HG03025 (cell line): ENCODE data around the gene INTS7.
A peak's percentile ranks its signal among the peaks of the same experiment; 100 is the strongest.
"Not testable (repeated sequence)": the region's sequence is repeated elsewhere in the genome, so short reads cannot be mapped to it uniquely, and the experiment has no call there.

ENCODE experiments used
- ATAC-seq: cut with Tn5 transposase; IDR thresholded peaks from one replicate; pipeline ENCODE4 v1.9.1; 2021; ENCODE audit warnings: mild to moderate bottlenecking, moderate library complexity; ENCODE audit not compliant: unreplicated experiment, low FRiP score

Gene INTS7

DNA sequence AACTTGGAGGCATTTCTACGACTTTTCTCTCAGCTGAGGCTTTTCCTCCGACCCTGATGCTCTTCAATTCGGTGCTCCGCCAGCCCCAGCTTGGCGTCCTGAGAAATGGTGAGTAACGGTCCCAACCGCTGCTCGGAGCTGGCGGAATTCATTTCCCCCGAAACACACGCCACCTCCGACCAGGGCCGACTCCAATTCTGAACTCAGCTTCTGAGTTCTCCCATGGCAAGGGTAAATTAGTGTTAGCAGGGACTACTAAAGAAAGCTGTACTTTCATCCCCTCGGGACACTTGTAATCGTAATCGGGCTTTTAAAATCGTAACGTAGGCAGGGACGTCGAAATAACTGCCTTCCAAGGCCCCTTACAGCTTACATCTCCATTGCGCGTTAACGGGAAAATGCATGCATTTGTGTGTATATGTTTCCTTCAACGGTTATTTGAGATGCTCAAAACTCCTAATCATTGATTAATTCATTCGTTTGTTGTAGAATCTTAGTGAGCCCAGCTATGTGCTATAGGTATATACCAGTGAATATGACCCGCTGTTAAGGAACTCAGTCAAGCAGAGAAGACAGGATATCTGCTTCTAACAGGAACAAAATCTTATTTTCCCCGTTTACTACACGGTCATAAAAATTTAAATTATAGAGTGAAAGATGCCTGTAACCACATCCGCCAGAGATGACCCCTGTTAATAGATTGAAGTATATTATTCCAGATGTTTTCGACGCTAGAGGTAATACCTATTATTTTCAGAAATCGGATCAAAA, 663 bp upstream of the INTS7 start:
- peak; percentile 4 for ATAC-seq

GRCh38 chr1:212034516-212035122, 738 bp downstream of the INTS7 start:
- peak; percentile 1 for ATAC-seq

- ATAC-seq, result no peak
These were observed 4.3 kb downstream of the INTS7 start for GRCh38 chr1:212030936-212031528.

DNA sequence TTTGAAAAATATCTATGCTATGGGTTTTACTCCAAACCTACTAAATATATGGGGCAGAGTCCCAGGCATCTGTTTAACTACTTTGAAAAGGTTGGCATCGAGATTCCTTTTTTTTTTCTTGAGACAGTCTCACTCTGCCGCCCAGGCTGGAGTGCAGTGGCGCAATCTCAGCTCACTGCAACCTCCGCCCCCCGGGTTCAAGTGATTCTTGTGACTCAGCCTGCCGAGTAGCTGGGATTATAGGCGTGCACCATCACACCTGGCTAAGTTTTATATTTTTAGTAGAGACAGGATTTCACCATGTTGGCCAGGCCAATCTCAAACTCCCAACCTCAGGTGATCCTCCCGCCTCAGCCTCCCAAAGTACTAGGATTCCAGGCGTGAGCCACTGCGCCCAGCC, 7.6 kb downstream of the INTS7 start:
- not testable (repeated sequence) for ATAC-seq

DNA sequence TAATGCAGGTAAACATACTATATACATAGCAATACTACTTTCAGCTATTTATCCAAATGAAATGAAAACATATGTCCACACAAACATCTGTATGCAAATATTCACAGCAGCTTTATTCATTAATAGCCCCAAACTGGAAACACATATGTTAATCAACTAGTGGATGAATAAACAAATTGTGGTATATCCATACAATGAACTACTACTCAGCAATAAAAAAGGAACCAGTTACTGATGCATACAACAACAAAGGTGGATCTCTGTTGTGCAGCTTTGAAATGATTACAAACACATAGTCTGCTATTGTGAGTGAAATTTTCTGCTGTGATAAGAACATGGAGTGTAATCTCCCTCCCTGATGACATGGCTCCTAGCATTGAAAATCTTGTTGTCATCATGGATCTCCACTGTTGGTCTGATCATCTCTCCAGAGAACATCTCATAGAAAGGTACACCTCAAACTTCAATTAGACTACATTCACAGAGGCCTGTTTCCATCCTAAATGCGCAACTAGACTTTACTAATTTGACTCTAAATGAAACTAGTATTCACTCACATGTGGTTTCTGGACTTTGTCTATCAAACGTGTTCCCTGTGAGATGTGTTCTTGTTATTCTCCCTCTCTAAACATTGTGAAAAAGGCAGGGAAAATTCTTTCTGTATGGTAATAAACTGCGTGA, 10.7 kb downstream of the INTS7 start:
- ATAC-seq, result no peak

DNA sequence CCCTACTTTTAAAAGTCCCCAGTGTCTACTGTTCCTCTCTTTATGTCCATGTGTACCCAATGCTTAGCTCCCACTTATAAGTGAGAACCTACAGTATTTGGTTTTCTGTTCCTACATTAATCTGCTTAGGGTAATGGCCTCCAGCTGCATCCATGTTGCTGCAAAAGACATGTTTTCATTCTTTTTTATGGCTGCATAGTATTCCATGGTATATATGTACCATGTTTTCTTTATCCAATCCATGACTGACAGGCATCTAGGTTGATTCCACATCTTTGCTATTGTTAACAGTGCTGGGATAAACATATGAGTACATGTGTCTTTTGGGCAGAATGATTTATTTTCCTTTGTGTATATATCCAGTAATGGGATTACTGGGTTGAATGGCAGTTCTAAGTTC, 12.4 kb downstream of the INTS7 start:
- ATAC-seq, result not testable (repeated sequence)

GRCh38 chr1:212021563-212021962, 13.8 kb downstream of the INTS7 start:
- no peak for ATAC-seq

DNA sequence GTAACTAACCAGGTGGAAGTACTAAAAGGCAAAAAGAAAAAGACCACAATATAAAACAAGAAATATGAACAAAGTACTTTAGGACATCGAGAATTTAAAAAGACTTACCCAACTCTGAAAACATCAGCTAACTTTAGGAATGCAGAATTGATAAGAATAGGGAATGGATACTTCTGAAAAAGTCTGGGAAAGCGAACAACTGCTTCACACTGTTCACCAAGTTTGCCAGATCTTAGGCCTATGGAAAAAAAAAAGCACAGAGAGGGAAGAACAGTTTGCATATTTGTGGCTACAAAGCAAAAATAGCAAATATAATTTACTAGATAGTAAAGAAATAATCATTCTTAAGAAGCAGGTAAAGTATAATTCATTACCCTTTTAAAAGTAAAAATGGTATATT, 14.4 kb downstream of the INTS7 start:
- no peak for ATAC-seq

DNA sequence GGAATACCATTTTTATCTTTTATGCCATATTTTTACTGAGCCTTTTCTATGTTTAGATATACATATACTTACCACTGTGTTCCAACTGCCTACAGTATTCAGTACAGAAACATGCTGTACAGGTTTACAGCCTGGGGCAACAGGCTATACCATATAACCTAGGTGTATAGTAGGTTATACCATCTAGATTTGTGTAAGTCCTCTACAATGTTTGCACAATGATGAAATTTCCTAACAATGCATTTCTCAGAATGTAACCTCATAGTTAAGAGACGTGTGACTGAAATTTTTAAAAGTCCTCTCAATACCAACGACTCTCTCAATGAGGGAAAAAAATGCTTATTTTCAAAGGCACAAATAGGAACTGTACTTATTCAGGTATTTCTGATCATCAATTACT, 21.7 kb downstream of the INTS7 start:
- no peak for ATAC-seq

GRCh38 chr1:212012034-212012740, 23.2 kb downstream of the INTS7 start:
- no peak for ATAC-seq

DNA sequence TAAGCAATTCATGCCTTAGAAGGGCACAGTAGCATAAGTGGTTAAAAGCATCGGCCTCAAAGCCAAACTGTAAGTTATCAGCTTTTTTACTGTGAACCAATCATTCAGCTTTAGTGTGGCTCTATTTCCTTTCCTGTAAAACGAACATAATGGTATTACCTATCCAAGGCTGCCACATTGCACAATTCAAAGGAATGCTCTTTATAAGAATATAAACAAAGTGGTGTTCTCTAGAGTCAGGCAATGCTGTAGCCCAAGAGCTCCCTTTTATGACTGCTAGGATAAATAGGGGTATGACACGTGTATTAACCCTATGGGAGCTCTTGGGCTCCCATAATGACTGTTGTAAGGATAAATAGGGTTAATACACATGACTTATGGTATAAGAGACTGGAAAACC, 25.4 kb downstream of the INTS7 start:
- ATAC-seq, result no peak

DNA sequence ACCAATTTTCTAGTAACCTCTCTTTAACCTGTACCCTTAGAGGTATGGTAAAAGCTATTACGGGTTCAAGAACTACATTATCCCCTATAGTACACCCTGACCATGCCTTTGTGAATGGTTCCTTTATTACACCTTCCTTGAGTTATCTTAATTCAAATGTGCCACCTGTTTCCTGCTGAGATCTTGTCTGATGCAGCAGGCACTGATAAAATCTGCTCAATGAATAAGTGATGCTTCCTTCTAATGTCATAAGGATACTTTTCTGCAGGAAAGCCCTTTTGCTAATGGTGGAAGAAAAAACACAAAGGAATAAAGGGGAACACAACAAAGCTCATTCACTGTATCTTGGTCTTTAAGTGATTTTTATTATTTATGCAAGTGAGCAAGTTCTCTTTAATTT, 25.8 kb downstream of the INTS7 start:
- ATAC-seq, result no peak

GRCh38 chr1:212007886-212008285, 27.5 kb downstream of the INTS7 start:
- ATAC-seq, result no peak

GRCh38 chr1:212007178-212007577, 28.2 kb downstream of the INTS7 start:
- ATAC-seq, result no peak

- no peak for ATAC-seq
These were observed 30.3 kb downstream of the INTS7 start for GRCh38 chr1:212004895-212005608.

DNA sequence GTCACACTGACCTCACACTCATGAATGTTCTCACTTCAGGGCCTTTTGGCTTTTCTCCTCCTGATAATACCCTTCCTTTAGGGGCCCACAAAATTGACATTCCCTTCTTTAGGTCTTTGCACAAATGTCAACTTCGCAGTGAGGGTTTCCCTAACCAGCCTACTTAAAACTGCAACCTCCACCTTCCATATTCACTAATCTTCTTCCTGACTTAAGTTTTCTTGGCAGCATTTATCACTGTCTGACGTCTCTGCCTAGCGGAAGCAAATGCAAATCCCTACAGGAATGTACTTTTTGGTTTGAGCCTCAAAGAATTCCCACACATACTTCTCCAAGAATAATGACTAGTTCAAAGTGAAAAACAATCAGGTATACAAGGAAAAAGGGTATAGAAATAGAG, 32.8 kb downstream of the INTS7 start:
- ATAC-seq, result no peak

DNA sequence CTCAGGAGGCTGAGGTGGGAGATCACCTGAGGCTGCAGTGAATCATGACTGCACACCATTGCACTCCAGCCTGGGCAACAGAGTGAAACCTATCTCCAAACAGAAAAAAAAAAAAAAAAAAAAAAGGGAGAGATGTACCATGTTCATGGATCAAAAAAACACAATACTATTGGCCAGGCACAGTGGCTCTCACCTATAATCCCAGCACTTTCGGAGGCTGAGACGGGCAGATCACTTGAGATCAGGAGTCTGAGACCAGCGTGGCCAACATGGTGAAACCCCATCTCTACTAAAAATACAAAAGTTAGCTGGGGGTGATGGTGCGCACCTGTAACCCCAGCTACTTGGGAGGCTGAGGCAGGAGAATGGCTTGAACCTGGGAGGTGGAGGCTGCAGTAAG, 37.9 kb downstream of the INTS7 start:
- not testable (repeated sequence) for ATAC-seq

- no peak for ATAC-seq
These were observed 43.7 kb downstream of the INTS7 start for GRCh38 chr1:211991695-211992094.

DNA sequence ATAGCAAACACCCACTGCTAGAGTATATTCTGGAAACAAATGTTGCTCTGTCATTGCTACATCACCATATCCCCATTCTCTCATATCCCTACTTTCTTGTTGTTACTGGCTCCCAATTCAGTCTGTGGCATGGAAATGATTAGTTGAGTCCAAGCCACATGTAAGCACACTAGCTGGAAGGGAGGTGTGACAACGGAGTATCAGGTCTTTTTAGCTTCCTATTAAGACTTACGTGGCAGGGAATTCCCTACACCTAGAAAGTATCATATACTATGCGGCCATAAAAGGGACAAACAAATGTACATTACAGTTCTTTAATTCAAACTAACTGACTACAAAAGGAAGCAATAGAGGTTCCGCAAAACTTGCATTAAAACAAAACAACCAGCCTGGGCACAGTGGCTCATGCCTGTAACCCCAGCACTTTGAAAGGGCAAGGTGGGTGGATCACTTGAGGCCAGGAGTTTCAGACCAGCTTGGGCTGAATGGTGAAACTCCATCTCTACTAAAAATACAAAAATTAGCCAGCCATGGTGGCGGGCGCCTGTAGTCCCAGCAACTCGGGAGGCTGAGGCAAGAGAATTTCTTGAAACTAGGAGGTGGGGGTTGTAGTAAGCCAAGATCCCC, 48.6 kb downstream of the INTS7 start:
- no peak for ATAC-seq
